Measurements from ENCODE around the gene IQSEC1. TPM values are rescaled to one million over a fixed set of nuclear protein-coding genes. Genes with fewer than 3 reads are reported as not detected.

IQSEC1 gene
- total RNA-seq, 1 experiment from 2014 or later, result 28.1 TPM

GRCh38 chr3:13018043-13018451 lies 55.2 kb downstream of the IQSEC1 start:
- H2AFZ ChIP-seq (ENCODE audit: low read depth, low read length, poor library complexity, severe bottlenecking), result no peak overlapping the region
- ChIA-PET RAD21 (ENCODE audit: low non-redundant PET in 1 of 2, low total read pairs in 2 of 2, uncharacterized antibody in 2 of 2, unreplicated experiment in 2 of 2) (no interaction called here), POLR2A (interaction anchor here (0.5 kb wide), 1 partner anchor 29 kb away, joined by 3 read pairs; no protein-coding TSS in a partner anchor), CTCF (no interaction called here)
- H3K27ac ChIP-seq (ENCODE audit: low read depth, low read length), result no peak overlapping the region
- 0 out of 2 replicates have a peak, but pooled peaks have one; percentile 15 for ATAC-seq
- no peaks in the 10 kb centered on the region for H3K9me2 ChIP-seq (ENCODE audit: insufficient read depth)
- H4K20me1 ChIP-seq (ENCODE audit: insufficient read depth), result no peaks in the 10 kb centered on the region
- no peaks in the 10 kb centered on the region for H3K9me3 ChIP-seq (ENCODE audit: control insufficient read depth in 1 of 2, insufficient read depth in 1 of 2, low read depth in 1 of 2, low read length in 2 of 2)
- 0 out of 2 replicates have a peak overlapping the region, but pooled peaks have one; percentile 11 for H3K4me2 ChIP-seq (ENCODE audit: low read length)
- H3K4me1 ChIP-seq (ENCODE audit: control insufficient read depth in 1 of 2, insufficient read depth in 2 of 2, low read length in 2 of 2), result peaks cover 4 to 16% of the 10 kb centered on the region in 2 experiments; a peak in 3 of 4 replicates
- H3K27me3 ChIP-seq (ENCODE audit: insufficient read depth, low read length), result no peaks in the 10 kb centered on the region
- no TSS peak for BruUV-seq (replicated peaks)
- DNase-seq (ENCODE audit: low read depth, low spot score), result no peak
- H3K9ac ChIP-seq (ENCODE audit: low read length), result no peak overlapping the region
- no peak overlapping the region for H3K4me3 ChIP-seq (replicated peaks in 1 of 2; ENCODE audit: low read depth in 1 of 2, low read length in 2 of 2)
- no peak for TF ChIP-seq EGR1 (IDR thresholded peaks at IDR 0.05; ENCODE audit: low read depth)
- no peak for TF ChIP-seq SP1 (IDR thresholded peaks at IDR 0.05; ENCODE audit: low read depth)
- no peak for TF ChIP-seq CTCF (IDR thresholded peaks at IDR 0.05 in 2 of 3, conservative IDR thresholded peaks at IDR 0.05 in 1 of 3; ENCODE audit: borderline replicate concordance in 1 of 3, insufficient read depth in 1 of 3, low read depth in 2 of 3, low read length in 2 of 3)
- TF ChIP-seq CEBPB (IDR thresholded peaks at IDR 0.05; ENCODE audit: low read depth), result no peak
- no peak for TF ChIP-seq ELF1 (IDR thresholded peaks at IDR 0.05; ENCODE audit: borderline replicate concordance, low read depth)
- TF ChIP-seq ATF3 (IDR thresholded peaks at IDR 0.05), result no peak
- TF ChIP-seq MAX (IDR thresholded peaks at IDR 0.05), result no peak
- no peak for TF ChIP-seq ZBTB33 (IDR thresholded peaks at IDR 0.05; ENCODE audit: extremely low read depth, insufficient replicate concordance, low read length)
- TF ChIP-seq SRF (IDR thresholded peaks at IDR 0.05; ENCODE audit: low read depth), result no peak
- TF ChIP-seq CBX3 (IDR thresholded peaks at IDR 0.05; ENCODE audit: low read depth), result no peak
- TF ChIP-seq ZFX (IDR thresholded peaks at IDR 0.05), result no peak
- TF ChIP-seq JUND (IDR thresholded peaks at IDR 0.05), result no peak
- no peak for TF ChIP-seq POLR2A (IDR thresholded peaks at IDR 0.05; ENCODE audit: borderline replicate concordance, extremely low read depth, insufficient read depth, insufficient read length)
- no peaks in the 10 kb centered on the region for H3K79me2 ChIP-seq (ENCODE audit: insufficient read depth, low read length)
- intact Hi-C loops (cut with micrococcal nuclease), result no loop called here
- H3K36me3 ChIP-seq (ENCODE audit: control insufficient read depth in 1 of 2, insufficient read depth in 2 of 2, low read length in 2 of 2), result no peaks in the 10 kb centered on the region
